ENCODE measurements around the gene CDH13. TPM values are rescaled to one million over a fixed set of nuclear protein-coding genes. Genes with fewer than 3 reads are reported as not detected.
A peak's percentile ranks its signal among the peaks of the same experiment; 100 is the strongest.

The CDH13 gene
- total and polyA plus RNA-seq, 9 of the 15 experiments (the other 6 are each of a cell fraction or from before 2014, with no cell fraction given): 0.03 TPM; not detected in 8

DNA sequence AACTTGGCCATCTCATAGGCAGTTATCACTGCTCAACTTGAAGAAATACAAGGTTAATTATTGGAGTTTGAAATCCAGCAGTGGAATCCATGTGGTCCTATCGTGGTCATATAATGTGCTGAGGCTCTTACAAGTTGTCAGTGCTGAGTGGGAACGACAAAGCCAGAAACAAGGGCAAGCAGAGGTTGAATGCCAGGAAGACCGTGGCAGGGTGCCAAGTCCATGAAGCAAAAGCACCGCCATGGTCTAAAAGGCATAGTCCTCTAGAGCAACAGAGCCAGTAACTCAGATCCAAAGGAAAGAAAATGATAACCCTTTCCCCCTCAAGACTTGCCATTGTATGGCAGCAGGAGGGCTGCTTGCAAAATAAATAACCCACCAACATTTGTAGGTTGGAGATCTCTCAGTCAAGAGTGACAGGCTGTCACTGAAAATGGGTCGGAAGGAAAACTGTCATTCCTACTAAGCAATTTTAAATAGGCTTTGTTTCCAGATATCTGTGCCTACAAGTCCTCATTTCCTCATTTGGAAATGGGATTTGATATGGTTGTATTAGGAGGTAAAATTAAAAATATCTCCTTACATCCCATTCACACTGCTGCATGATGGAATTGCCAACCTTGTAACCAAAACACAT is 1144.7 kb downstream of the CDH13 start:
- Histone ChIP-seq H2AFZ (ENCODE audit: low read depth, low read length) (no peak overlapping the region), H3K36me3 (ENCODE audit: control insufficient read depth, insufficient read depth, low read length) (no peaks in the 10 kb centered on the region), H3K4me3 (no peak overlapping the region), H3K27ac (ENCODE audit: extremely low read depth, low read depth, low read length) (no peak overlapping the region), H4K20me1 (replicated peaks; ENCODE audit: control insufficient read depth, insufficient read depth, low read length) (no peaks in the 10 kb centered on the region; the same call in 1 of the 2 replicates), H3K9ac (ENCODE audit: insufficient read depth in 1 of 2, low read depth in 2 of 2, low read length in 2 of 2) (no peak overlapping the region), H3K4me1 (replicated peaks in 1 of 2; ENCODE audit: control insufficient read depth in 2 of 2, insufficient read depth in 2 of 2, low read length in 2 of 2) (no peaks in the 10 kb centered on the region), H3K4me2 (ENCODE audit: insufficient read depth, low read length) (no peak overlapping the region), H3K9me1 (ENCODE audit: control insufficient read depth, insufficient read depth, low read length) (no peaks in the 10 kb centered on the region), H3K27me3 (ENCODE audit: control insufficient read depth in 2 of 2, insufficient read depth in 2 of 2, low read length in 2 of 2) (peaks cover 11 to 17% of the 10 kb centered on the region in 2 experiments; a peak in 4 of 5 replicates), H3K9me3 (replicated peaks; ENCODE audit: control insufficient read depth, insufficient read depth, low read depth, low read length) (no peaks in the 10 kb centered on the region), H3K79me2 (ENCODE audit: control insufficient read depth, insufficient read depth, low read length) (no peaks in the 10 kb centered on the region)
- in situ Hi-C loops (cut with MboI): no loop called here
- no TSS peak for BruUV-seq (replicated peaks)
- WGBS (ENCODE audit: insufficient coverage, low coverage, missing lambda C conversion rate): 4% methylated on average over 5 of the region's 5 CpGs
- ATAC-seq: no peak
- no peak for FAIRE-seq
- intact Hi-C loops (cut with micrococcal nuclease): no loop called here
- POLR2A ChIA-PET: interaction anchor here (0.6 kb wide), 1 partner anchor 54 kb away, joined by 3 read pairs; no protein-coding TSS in a partner anchor
- no peak for DNase-seq (ENCODE audit: extremely low read depth in 1 of 4, low spot score in 3 of 4)
- TF ChIP-seq NFIC (IDR thresholded peaks at IDR 0.05) (peak; percentile 71), E2F3 (CRISPR knock-in tag; IDR thresholded peaks at IDR 0.05) (no peak), PREB (CRISPR knock-in tag; IDR thresholded peaks at IDR 0.05) (no peak), ETV5 (CRISPR knock-in tag; IDR thresholded peaks at IDR 0.05; ENCODE audit: low read depth) (no peak)
- CTCF ChIA-PET (ENCODE audit: low intra/inter-chr PET ratio): no interaction called here

DNA sequence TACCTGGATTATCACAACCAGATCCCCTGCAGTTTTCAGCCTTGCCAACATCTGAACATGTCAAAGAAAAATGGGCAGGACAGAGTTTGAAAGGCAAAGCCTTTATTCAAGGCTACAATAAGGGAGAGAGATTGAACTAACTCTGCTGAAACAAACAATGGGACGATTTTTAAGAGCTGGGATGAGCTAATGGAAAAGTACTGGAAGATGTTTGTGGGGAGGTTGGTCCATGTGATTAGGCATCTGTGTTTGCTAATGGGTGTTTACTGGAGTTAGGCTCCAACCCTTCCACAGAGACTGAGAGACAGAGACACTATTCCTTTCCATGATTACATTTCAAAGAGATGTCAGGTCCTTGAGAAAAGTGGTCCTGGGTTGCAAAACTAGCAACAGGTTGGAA is 1146.0 kb downstream of the CDH13 start:
- H3K27ac ChIP-seq (ENCODE audit: extremely low read depth, low read depth, low read length): no peak overlapping the region
- no TSS peak for BruUV-seq (replicated peaks)
- H2AFZ ChIP-seq (ENCODE audit: low read depth, low read length): no peak overlapping the region
- no peaks in the 10 kb centered on the region for H3K36me3 ChIP-seq (ENCODE audit: control insufficient read depth, insufficient read depth, low read length)
- H3K27me3 ChIP-seq (ENCODE audit: control insufficient read depth in 2 of 2, insufficient read depth in 2 of 2, low read length in 2 of 2): peaks cover 20 to 28% of the 10 kb centered on the region in 2 experiments
- FAIRE-seq (no peak), DNase-seq (ENCODE audit: extremely low read depth in 1 of 4, low spot score in 3 of 4) (no peak), ATAC-seq (no peak)
- no peaks in the 10 kb centered on the region for H3K79me2 ChIP-seq (ENCODE audit: control insufficient read depth, insufficient read depth, low read length)
- POLR2A ChIA-PET: no interaction called here
- no peaks in the 10 kb centered on the region for H3K4me1 ChIP-seq (replicated peaks in 1 of 2; ENCODE audit: control insufficient read depth in 2 of 2, insufficient read depth in 2 of 2, low read length in 2 of 2)
- no peak overlapping the region for H3K4me2 ChIP-seq (ENCODE audit: insufficient read depth, low read length)
- no peaks in the 10 kb centered on the region for H3K9me1 ChIP-seq (ENCODE audit: control insufficient read depth, insufficient read depth, low read length)
- H3K9ac ChIP-seq (ENCODE audit: insufficient read depth in 1 of 2, low read depth in 2 of 2, low read length in 2 of 2): no peak overlapping the region
- H3K4me3 ChIP-seq: no peak overlapping the region
- H3K9me3 ChIP-seq (replicated peaks; ENCODE audit: control insufficient read depth, insufficient read depth, low read depth, low read length): no peaks in the 10 kb centered on the region
- intact Hi-C loops (cut with micrococcal nuclease) (no loop called here), in situ Hi-C loops (cut with MboI) (no loop called here)
- CTCF ChIA-PET (ENCODE audit: low intra/inter-chr PET ratio): no interaction called here
- no peaks in the 10 kb centered on the region; the same call in 1 of the 2 replicates for H4K20me1 ChIP-seq (replicated peaks; ENCODE audit: control insufficient read depth, insufficient read depth, low read length)
- WGBS (ENCODE audit: insufficient coverage, low coverage, missing lambda C conversion rate): 0% methylated on average over 1 of the region's 1 CpG
- TF ChIP-seq POLR2B (IDR thresholded peaks at IDR 0.05; ENCODE audit: low read depth, partially characterized antibody) (no peak), CREB3 (tag; conservative IDR thresholded peaks at IDR 0.05; ENCODE audit: low read depth) (no peak), BACH1 (tag; IDR thresholded peaks at IDR 0.05) (no peak), NR2F6 (CRISPR knock-in tag; IDR thresholded peaks at IDR 0.05) (no peak)
- TF ChIP-seq, protein P1, sequence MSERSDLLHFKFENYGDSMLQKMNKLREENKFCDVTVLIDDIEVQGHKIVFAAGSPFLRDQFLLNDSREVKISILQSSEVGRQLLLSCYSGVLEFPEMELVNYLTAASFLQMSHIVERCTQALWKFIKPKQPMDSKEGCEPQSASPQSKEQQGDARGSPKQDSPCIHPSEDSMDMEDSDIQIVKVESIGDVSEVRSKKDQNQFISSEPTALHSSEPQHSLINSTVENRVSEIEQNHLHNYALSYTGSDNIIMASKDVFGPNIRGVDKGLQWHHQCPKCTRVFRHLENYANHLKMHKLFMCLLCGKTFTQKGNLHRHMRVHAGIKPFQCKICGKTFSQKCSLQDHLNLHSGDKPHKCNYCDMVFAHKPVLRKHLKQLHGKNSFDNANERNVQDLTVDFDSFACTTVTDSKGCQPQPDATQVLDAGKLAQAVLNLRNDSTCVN (CRISPR knock-in tag; IDR thresholded peaks at IDR 0.05): no peak

Measured in K562 (cell line).